Measurements from ENCODE around the gene CDC42BPB. TPM values are rescaled to one million over a fixed set of nuclear protein-coding genes. Genes with fewer than 3 reads are reported as not detected.

CDC42BPB gene
- total and polyA plus RNA-seq, 12 donors: 29.6 to 83.6 (median 69.3) TPM

DNA sequence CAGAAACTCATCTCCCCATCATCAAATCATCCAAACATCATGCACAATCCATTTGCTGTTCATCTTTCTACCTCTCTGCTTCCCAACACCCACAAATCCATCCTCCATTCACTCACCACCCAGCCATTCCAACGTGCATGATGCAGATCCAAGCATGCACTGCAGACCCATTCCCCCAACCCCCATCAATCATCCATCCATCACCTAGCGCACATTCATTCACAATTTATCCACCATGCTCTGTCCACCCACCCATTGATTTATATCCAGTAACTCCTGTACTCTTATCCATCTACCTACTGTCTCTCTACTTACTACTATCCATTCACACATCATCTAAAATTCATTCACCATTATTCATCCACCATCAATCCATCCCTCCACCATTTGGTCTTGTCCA, 138.9 kb downstream of the CDC42BPB start:
- 58% methylated on average over 2 of the region's 2 CpGs for WGBS, 2 donors
- TF ChIP-seq, protein P1, sequence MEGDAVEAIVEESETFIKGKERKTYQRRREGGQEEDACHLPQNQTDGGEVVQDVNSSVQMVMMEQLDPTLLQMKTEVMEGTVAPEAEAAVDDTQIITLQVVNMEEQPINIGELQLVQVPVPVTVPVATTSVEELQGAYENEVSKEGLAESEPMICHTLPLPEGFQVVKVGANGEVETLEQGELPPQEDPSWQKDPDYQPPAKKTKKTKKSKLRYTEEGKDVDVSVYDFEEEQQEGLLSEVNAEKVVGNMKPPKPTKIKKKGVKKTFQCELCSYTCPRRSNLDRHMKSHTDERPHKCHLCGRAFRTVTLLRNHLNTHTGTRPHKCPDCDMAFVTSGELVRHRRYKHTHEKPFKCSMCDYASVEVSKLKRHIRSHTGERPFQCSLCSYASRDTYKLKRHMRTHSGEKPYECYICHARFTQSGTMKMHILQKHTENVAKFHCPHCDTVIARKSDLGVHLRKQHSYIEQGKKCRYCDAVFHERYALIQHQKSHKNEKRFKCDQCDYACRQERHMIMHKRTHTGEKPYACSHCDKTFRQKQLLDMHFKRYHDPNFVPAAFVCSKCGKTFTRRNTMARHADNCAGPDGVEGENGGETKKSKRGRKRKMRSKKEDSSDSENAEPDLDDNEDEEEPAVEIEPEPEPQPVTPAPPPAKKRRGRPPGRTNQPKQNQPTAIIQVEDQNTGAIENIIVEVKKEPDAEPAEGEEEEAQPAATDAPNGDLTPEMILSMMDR (IDR thresholded peaks at IDR 0.05): no peak
- intact Hi-C loops (cut with DNase I): loop anchor here in 8 of 10 donors (5.0 to 10.0 kb wide), 6 partner anchors 141 to 391 kb away; partner anchors contain the start of gene TRAF3 (in 6 of the 8)
- no peak for ATAC-seq
- Histone ChIP-seq H3K4me3 (no peak overlapping the region), H3K9me3 (no peaks in the 10 kb centered on the region), H3K27me3 (peaks cover 3 to 25% (median 17%) of the 10 kb centered on the region in 7 donors), H3K36me3 (no peaks in the 10 kb centered on the region), H3K4me1 (peaks cover 0 to 11% (median 8%) of the 10 kb centered on the region in 9 donors), H3K27ac (no peak overlapping the region)
- no peak for DNase-seq

DNA sequence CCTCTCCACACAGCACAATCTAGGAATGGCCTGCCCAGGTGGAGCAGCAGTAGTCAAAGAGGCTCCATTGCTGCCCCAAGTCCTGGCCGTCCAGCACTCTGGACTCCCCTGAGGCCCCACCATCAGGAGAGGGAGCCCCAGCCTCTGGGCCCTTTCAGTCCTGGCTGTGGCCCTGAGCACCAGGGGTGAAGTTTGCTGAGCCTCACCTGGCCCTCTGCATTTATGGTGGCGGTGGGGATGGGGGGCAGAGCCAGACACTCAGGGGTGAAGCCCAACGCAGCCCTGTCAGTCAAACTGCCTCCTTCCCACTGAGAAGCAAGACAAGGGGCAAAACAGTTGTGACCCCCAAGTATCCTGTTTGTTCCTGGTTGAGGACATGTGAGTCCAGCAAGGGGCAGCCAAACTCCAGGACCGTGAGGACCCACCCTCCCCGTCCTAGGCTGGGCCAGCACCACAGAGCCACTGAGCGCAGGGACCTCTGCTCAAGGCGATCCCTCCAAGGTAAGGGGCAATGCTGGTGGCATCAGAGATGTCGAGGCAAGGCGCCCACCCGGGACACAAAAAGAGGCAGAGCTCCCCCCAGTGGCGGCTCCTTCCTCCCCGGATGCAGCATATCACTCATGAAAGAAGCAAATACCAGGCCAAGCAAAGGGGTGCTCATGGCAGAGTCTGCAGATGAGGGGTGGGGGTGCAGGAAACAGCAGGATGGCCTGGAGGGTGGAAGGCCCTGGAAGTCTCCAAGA, 139.7 kb downstream of the CDC42BPB start:
- ATAC-seq (peak in 5 of 8 donors; percentile 35 to 63 (median 46)), DNase-seq (peak; percentile 49 to 63)
- Histone ChIP-seq H3K27ac (no peak overlapping the region), H3K36me3 (no peaks in the 10 kb centered on the region), H3K27me3 (peaks cover 0 to 17% (median 9%) of the 10 kb centered on the region in 7 donors), H3K9me3 (no peaks in the 10 kb centered on the region), H3K4me3 (no peak overlapping the region), H3K4me1 (peaks cover 0 to 3% (median under 1%) of the 10 kb centered on the region in 9 donors)
- intact Hi-C loops (cut with DNase I): loop anchor here in 8 of 10 donors (5.0 to 10.0 kb wide), 6 partner anchors 140 to 390 kb away; partner anchors contain the start of gene TRAF3 (in 6 of the 8)
- TF ChIP-seq, protein P1 (IDR thresholded peaks at IDR 0.05): peak; percentile 24 to 74 (median 67)
- 32 to 37% methylated on average over 12 of the region's 12 CpGs for WGBS, 2 donors

DNA sequence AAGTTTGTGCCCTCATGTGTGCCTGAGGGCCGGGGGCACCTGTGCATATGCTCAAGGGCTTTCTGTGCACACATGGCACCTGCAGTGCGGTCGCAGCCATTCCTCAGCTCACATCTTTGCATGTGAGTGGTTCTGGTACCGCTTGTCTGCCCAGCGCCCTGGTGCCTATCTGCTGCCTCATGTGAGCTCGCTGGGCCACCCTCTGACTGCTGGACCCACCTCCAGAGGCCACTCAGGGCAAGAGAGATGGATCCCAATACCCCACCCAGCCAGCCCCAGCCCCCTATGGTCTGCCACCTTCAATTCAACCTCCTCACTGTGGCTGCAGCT, 140.3 kb downstream of the CDC42BPB start:
- ATAC-seq (no peak), DNase-seq (no peak)
- WGBS, 2 donors: 93 to 95% methylated on average over 6 of the region's 6 CpGs
- no peaks in the 10 kb centered on the region for H3K9me3 ChIP-seq
- TF ChIP-seq, protein P1 (IDR thresholded peaks at IDR 0.05): no peak
- no peak overlapping the region for H3K4me3 ChIP-seq
- no peak overlapping the region for H3K27ac ChIP-seq
- peaks cover 0 to 4% (median 0%) of the 10 kb centered on the region in 9 donors for H3K36me3 ChIP-seq
- intact Hi-C loops (cut with DNase I): loop anchor here in 8 of 10 donors (5.0 to 10.0 kb wide), 6 partner anchors 140 to 390 kb away; partner anchors contain the start of gene TRAF3 (in 6 of the 8)
- H3K27me3 ChIP-seq: peaks cover 0 to 11% (median 3%) of the 10 kb centered on the region in 7 donors
- no peaks in the 10 kb centered on the region for H3K4me1 ChIP-seq

DNA sequence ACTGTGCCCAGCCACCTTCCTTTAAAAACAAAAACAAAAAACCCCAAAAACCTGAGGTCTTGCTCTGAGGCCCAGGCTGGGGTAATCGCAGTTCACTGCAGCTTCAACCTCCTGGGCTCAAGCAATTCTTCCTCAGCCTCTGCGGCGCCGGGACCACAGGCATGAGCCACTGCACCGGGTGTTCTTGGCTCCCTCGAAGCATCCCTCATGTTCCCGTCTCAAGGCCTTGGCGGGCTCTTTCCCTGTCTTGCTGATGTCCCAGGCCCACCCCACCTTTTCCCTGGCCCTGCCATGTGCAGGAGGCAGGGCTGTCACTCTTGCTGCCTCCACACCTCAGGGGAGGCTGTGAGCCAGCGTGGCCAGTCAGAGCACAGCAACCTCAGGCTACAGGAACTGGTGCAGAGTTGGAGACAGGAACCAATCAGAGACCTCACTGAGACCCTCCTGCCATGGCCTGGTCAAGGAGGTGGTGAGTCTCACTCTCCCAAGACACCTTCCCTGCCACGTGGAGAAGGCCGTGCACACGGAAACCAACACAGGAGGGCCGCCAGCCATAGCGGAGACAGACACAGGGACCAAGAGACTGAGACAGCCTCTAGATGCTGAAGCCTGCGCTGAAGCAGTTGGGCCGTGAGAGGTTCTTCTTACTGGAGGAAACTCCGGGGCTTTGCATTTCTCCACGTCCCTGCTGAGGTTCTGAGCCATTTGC, 140.8 kb downstream of the CDC42BPB start:
- Histone ChIP-seq H3K36me3 (peaks cover 0 to 10% (median 0%) of the 10 kb centered on the region in 9 donors), H3K27me3 (peaks cover 0 to 6% (median 0%) of the 10 kb centered on the region in 7 donors), H3K27ac (no peak overlapping the region), H3K4me1 (no peaks in the 10 kb centered on the region), H3K4me3 (no peak overlapping the region), H3K9me3 (no peaks in the 10 kb centered on the region)
- ATAC-seq (peak in 1 of 8 donors; percentile 16), DNase-seq (no peak)
- intact Hi-C loops (cut with DNase I): loop anchor here in 8 of 10 donors (5.0 to 10.0 kb wide), 6 partner anchors 139 to 389 kb away; partner anchors contain the start of gene TRAF3 (in 6 of the 8)
- TF ChIP-seq, protein P1 (IDR thresholded peaks at IDR 0.05): no peak
- 78 to 84% methylated on average over 18 of the region's 18 CpGs for WGBS, 2 donors
